Measurements from ENCODE around the gene AICDA.
"Not testable (repeated sequence)": the region's sequence is repeated elsewhere in the genome, so short reads cannot be mapped to it uniquely, and the experiment has no call there.

The AICDA gene

DNA sequence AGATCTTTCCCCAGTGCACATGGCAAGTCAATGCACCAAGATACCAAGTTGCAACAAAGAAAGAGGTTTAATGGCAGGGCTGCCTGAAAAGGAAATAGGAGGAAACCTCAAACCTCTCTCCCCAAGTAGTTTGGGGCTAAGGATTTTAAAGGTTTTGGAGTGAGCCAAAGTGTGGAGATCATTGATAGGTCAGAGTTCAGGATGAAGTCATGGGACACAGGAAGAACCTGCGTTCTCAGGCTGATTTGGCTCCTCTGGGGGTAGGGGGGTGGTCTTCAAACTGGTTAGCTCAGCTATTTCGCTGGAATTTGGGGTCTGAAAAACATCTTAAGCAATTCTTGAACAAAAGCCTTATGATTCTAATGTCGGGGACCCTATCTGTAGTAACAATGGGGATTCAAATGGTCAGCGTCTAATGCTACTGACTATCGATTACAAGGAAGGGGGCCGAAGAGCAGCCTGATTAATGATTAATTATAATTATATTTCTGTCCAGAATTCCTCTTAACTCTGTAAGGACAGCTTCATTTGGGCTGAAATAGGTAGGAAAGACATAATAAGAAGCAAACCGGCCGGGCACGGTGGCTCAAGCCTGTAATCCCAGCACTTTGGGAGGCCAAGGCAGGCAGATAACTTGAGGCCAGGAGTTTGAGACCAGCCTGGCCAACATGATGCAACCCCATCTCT, 31.4 kb downstream of the AICDA start:
- Histone ChIP-seq H3K4me1 (ENCODE audit: control insufficient read depth, insufficient read depth, low read length) (no peaks in the 10 kb centered on the region), H3K9me3 (replicated peaks; ENCODE audit: low read length) (no peaks in the 10 kb centered on the region), H3K36me3 (ENCODE audit: insufficient read depth, low read length) (no peaks in the 10 kb centered on the region), H3K4me2 (ENCODE audit: low read length) (no peak overlapping the region), H3K4me3 (ENCODE audit: low read length) (no peak overlapping the region), H3K9ac (ENCODE audit: low read depth, low read length) (no peak overlapping the region), H3K27me3 (ENCODE audit: control insufficient read depth, insufficient read depth, low read length) (no peaks in the 10 kb centered on the region)

GRCh38 chr12:8577879-8578278, 34.8 kb downstream of the AICDA start:
- H3K27me3 ChIP-seq (ENCODE audit: control insufficient read depth, insufficient read depth, low read length), result no peaks in the 10 kb centered on the region
- no peak overlapping the region for H3K4me2 ChIP-seq (ENCODE audit: low read length)
- H3K9ac ChIP-seq (ENCODE audit: low read depth, low read length), result no peak overlapping the region
- H3K4me1 ChIP-seq (ENCODE audit: control insufficient read depth, insufficient read depth, low read length), result no peaks in the 10 kb centered on the region
- H3K4me3 ChIP-seq (ENCODE audit: low read length), result no peak overlapping the region
- H3K9me3 ChIP-seq (replicated peaks; ENCODE audit: low read length), result no peaks in the 10 kb centered on the region
- H3K36me3 ChIP-seq (ENCODE audit: insufficient read depth, low read length), result no peaks in the 10 kb centered on the region

- Histone ChIP-seq H3K9me3 (replicated peaks; ENCODE audit: low read length) (no peaks in the 10 kb centered on the region), H3K4me3 (ENCODE audit: low read length) (no peak overlapping the region), H3K4me2 (ENCODE audit: low read length) (no peak overlapping the region), H3K4me1 (ENCODE audit: control insufficient read depth, insufficient read depth, low read length) (no peaks in the 10 kb centered on the region), H3K27me3 (ENCODE audit: control insufficient read depth, insufficient read depth, low read length) (no peaks in the 10 kb centered on the region), H3K36me3 (ENCODE audit: insufficient read depth, low read length) (no peaks in the 10 kb centered on the region), H3K9ac (ENCODE audit: low read depth, low read length) (no peak overlapping the region)
Observed at GRCh38 chr12:8572507-8572906, 40.2 kb downstream of the AICDA start.

- no peaks in the 10 kb centered on the region for H3K36me3 ChIP-seq (ENCODE audit: insufficient read depth, low read length)
- H3K4me2 ChIP-seq (ENCODE audit: low read length), result no peak overlapping the region
- no peak overlapping the region for H3K9ac ChIP-seq (ENCODE audit: low read depth, low read length)
- no peaks in the 10 kb centered on the region for H3K9me3 ChIP-seq (replicated peaks; ENCODE audit: low read length)
- no peaks in the 10 kb centered on the region for H3K4me1 ChIP-seq (ENCODE audit: control insufficient read depth, insufficient read depth, low read length)
- no peak overlapping the region for H3K4me3 ChIP-seq (ENCODE audit: low read length)
- no peaks in the 10 kb centered on the region for H3K27me3 ChIP-seq (ENCODE audit: control insufficient read depth, insufficient read depth, low read length)
Observed at GRCh38 chr12:8566525-8566924, 46.1 kb downstream of the AICDA start.

- H3K27me3 ChIP-seq (ENCODE audit: control insufficient read depth, insufficient read depth, low read length); H3K9ac ChIP-seq (ENCODE audit: low read depth, low read length); H3K4me1 ChIP-seq (ENCODE audit: control insufficient read depth, insufficient read depth, low read length); H3K36me3 ChIP-seq (ENCODE audit: insufficient read depth, low read length); H3K9me3 ChIP-seq (replicated peaks; ENCODE audit: low read length); H3K4me3 ChIP-seq (ENCODE audit: low read length); H3K4me2 ChIP-seq (ENCODE audit: low read length): not testable (repeated sequence)
Observed at GRCh38 chr12:8566052-8566451, 46.6 kb downstream of the AICDA start.

- H3K9me3 ChIP-seq (replicated peaks; ENCODE audit: low read length), result no peaks in the 10 kb centered on the region
- no peak overlapping the region for H3K4me2 ChIP-seq (ENCODE audit: low read length)
- H3K4me3 ChIP-seq (ENCODE audit: low read length), result no peak overlapping the region
- H3K36me3 ChIP-seq (ENCODE audit: insufficient read depth, low read length), result no peaks in the 10 kb centered on the region
- H3K9ac ChIP-seq (ENCODE audit: low read depth, low read length), result no peak overlapping the region
- no peaks in the 10 kb centered on the region for H3K27me3 ChIP-seq (ENCODE audit: control insufficient read depth, insufficient read depth, low read length)
- H3K4me1 ChIP-seq (ENCODE audit: control insufficient read depth, insufficient read depth, low read length), result no peaks in the 10 kb centered on the region
Observed at GRCh38 chr12:8564656-8565055, 48.0 kb downstream of the AICDA start.

GRCh38 chr12:8563356-8563755, 49.3 kb downstream of the AICDA start:
- Histone ChIP-seq H3K4me2 (ENCODE audit: low read length) (no peak overlapping the region), H3K36me3 (ENCODE audit: insufficient read depth, low read length) (no peaks in the 10 kb centered on the region), H3K4me1 (ENCODE audit: control insufficient read depth, insufficient read depth, low read length) (no peaks in the 10 kb centered on the region), H3K9me3 (replicated peaks; ENCODE audit: low read length) (no peaks in the 10 kb centered on the region), H3K4me3 (ENCODE audit: low read length) (no peak overlapping the region), H3K27me3 (ENCODE audit: control insufficient read depth, insufficient read depth, low read length) (no peaks in the 10 kb centered on the region), H3K9ac (ENCODE audit: low read depth, low read length) (no peak overlapping the region)

- H3K4me2 ChIP-seq (ENCODE audit: low read length), result no peak overlapping the region
- H3K9ac ChIP-seq (ENCODE audit: low read depth, low read length), result no peak overlapping the region
- H3K9me3 ChIP-seq (replicated peaks; ENCODE audit: low read length), result no peaks in the 10 kb centered on the region
- no peaks in the 10 kb centered on the region for H3K27me3 ChIP-seq (ENCODE audit: control insufficient read depth, insufficient read depth, low read length)
- no peaks in the 10 kb centered on the region for H3K36me3 ChIP-seq (ENCODE audit: insufficient read depth, low read length)
- no peak overlapping the region for H3K4me3 ChIP-seq (ENCODE audit: low read length)
- no peaks in the 10 kb centered on the region for H3K4me1 ChIP-seq (ENCODE audit: control insufficient read depth, insufficient read depth, low read length)
Observed at GRCh38 chr12:8562310-8562709, 50.3 kb downstream of the AICDA start.

DNA sequence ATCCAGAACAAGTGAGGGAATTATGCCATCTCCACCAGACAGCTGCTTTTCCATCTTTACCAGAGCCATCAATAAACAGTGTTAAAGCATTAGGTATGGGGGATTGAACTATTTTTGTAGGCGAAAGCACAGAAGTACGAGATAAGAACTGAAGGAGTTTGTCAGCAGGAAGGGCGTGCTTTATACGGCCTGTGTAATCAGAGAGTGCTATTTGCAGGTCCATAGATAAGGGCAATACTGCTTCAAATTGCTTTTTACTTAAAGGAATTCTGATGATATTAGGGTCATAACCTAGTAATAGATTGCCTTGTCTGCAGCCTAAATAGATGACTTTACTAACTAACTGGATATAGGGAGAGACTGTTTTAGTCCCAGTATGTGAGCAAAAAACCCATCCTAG, 51.6 kb downstream of the AICDA start:
- Histone ChIP-seq H3K9ac (ENCODE audit: low read depth, low read length) (no peak overlapping the region), H3K4me2 (ENCODE audit: low read length) (no peak overlapping the region), H3K36me3 (ENCODE audit: insufficient read depth, low read length) (no peaks in the 10 kb centered on the region), H3K9me3 (replicated peaks; ENCODE audit: low read length) (no peaks in the 10 kb centered on the region), H3K4me1 (ENCODE audit: control insufficient read depth, insufficient read depth, low read length) (no peaks in the 10 kb centered on the region), H3K27me3 (ENCODE audit: control insufficient read depth, insufficient read depth, low read length) (no peaks in the 10 kb centered on the region), H3K4me3 (ENCODE audit: low read length) (no peak overlapping the region)

GRCh38 chr12:8559676-8560075, 53.0 kb downstream of the AICDA start:
- Histone ChIP-seq H3K4me2 (ENCODE audit: low read length) (no peak overlapping the region), H3K4me1 (ENCODE audit: control insufficient read depth, insufficient read depth, low read length) (no peaks in the 10 kb centered on the region), H3K4me3 (ENCODE audit: low read length) (no peak overlapping the region), H3K9ac (ENCODE audit: low read depth, low read length) (no peak overlapping the region), H3K9me3 (replicated peaks; ENCODE audit: low read length) (no peaks in the 10 kb centered on the region), H3K27me3 (ENCODE audit: control insufficient read depth, insufficient read depth, low read length) (no peaks in the 10 kb centered on the region), H3K36me3 (ENCODE audit: insufficient read depth, low read length) (no peaks in the 10 kb centered on the region)

DNA sequence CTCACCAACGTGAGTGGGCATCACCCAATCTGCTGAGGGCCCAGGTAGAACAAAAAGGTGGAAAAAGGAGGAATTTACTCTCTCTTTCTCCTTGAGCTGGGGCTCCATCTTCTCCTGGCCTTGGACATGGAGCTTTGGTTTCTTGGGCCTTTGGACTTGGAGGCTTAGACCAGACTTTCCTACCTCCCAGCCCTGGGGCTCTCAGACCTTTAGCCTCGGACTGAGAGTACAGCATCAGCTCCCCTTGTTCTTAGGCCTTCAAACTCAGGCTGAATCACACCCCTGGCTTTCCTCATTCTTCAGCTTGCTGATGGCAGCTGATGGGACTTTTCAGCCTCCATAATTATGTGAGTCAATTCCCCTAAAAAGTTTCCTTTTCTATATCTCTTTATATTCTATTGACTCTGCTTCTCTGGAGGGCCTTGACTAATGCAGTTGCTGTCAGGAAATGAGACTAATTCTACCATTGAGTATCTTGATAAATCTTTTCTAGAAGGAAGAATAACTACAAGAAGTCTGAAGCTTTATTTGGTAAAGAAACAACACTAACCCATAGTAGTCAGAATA, 56.0 kb downstream of the AICDA start:
- Histone ChIP-seq H3K36me3 (ENCODE audit: insufficient read depth, low read length) (no peaks in the 10 kb centered on the region), H3K9ac (ENCODE audit: low read depth, low read length) (no peak overlapping the region), H3K4me1 (ENCODE audit: control insufficient read depth, insufficient read depth, low read length) (no peaks in the 10 kb centered on the region), H3K9me3 (replicated peaks; ENCODE audit: low read length) (no peaks in the 10 kb centered on the region), H3K27me3 (ENCODE audit: control insufficient read depth, insufficient read depth, low read length) (no peaks in the 10 kb centered on the region), H3K4me2 (ENCODE audit: low read length) (no peak overlapping the region), H3K4me3 (ENCODE audit: low read length) (no peak overlapping the region)

- Histone ChIP-seq H3K36me3 (ENCODE audit: insufficient read depth, low read length) (no peaks in the 10 kb centered on the region), H3K9me3 (replicated peaks; ENCODE audit: low read length) (no peaks in the 10 kb centered on the region), H3K4me3 (ENCODE audit: low read length) (no peak overlapping the region), H3K4me1 (ENCODE audit: control insufficient read depth, insufficient read depth, low read length) (no peaks in the 10 kb centered on the region), H3K4me2 (ENCODE audit: low read length) (no peak overlapping the region), H3K9ac (ENCODE audit: low read depth, low read length) (no peak overlapping the region), H3K27me3 (ENCODE audit: control insufficient read depth, insufficient read depth, low read length) (no peaks in the 10 kb centered on the region)
Observed at GRCh38 chr12:8554451-8555195, 58.0 kb downstream of the AICDA start.
